ENCODE data around the gene ARID5B. TPM values are rescaled to one million over a fixed set of nuclear protein-coding genes. Genes with fewer than 3 reads are reported as not detected.

Gene ARID5B
- total RNA-seq, 4 donors from 2014 or later, result 17.7 to 54.6 (median 34.8) TPM

GRCh38 chr10:61994405-61995219 lies 93.1 kb downstream of the ARID5B start:
- peak overlapping the region; percentile 74 to 83 (median 76) for H3K27ac ChIP-seq
- intact Hi-C loops (cut with DNase I; ENCODE audit: low total_unique reads), result loop anchor here (10.0 kb wide), 1 partner anchor 90 kb away; the partner anchor contains the start of gene ARID5B
- H3K4me3 ChIP-seq, result no peak overlapping the region
- in situ Hi-C loops (cut with MboI; ENCODE audit: low pct_ligation_motif_present in 1 of 4, low pct_unique_long_range_greater_than_20kb in 1 of 4, low sequenced_read_pairs in 3 of 4), result no loop called here
- H3K9me3 ChIP-seq, result no peaks in the 10 kb centered on the region
- no peaks in the 10 kb centered on the region for H3K36me3 ChIP-seq
- WGBS, 2 donors (ENCODE audit: low coverage in 1 of 2), result 52 to 56% methylated on average over 7 of the region's 7 CpGs
- no peaks in the 10 kb centered on the region for H3K27me3 ChIP-seq
- DNase-seq, result peak; percentile 49
- H3K4me1 ChIP-seq, result peaks cover 26 to 45% (median 30%) of the 10 kb centered on the region in 4 donors
- TF ChIP-seq, protein P1, sequence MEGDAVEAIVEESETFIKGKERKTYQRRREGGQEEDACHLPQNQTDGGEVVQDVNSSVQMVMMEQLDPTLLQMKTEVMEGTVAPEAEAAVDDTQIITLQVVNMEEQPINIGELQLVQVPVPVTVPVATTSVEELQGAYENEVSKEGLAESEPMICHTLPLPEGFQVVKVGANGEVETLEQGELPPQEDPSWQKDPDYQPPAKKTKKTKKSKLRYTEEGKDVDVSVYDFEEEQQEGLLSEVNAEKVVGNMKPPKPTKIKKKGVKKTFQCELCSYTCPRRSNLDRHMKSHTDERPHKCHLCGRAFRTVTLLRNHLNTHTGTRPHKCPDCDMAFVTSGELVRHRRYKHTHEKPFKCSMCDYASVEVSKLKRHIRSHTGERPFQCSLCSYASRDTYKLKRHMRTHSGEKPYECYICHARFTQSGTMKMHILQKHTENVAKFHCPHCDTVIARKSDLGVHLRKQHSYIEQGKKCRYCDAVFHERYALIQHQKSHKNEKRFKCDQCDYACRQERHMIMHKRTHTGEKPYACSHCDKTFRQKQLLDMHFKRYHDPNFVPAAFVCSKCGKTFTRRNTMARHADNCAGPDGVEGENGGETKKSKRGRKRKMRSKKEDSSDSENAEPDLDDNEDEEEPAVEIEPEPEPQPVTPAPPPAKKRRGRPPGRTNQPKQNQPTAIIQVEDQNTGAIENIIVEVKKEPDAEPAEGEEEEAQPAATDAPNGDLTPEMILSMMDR (IDR thresholded peaks at IDR 0.05), result no peak

DNA sequence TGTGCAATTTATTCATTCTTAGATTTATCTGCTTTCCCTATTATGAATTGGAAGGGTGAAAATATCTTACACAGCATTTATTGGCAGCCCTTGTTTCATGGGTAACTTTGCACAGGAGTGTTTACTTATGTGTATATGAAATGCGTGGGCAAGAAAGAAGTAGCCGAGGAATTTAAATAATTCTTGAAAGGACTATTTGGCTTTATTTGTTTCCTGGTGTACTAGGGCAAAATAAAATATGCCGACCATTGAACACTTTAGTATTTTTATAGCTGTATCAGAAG lies 93.7 kb downstream of the ARID5B start:
- H3K4me3 ChIP-seq, result no peak overlapping the region
- no peaks in the 10 kb centered on the region for H3K27me3 ChIP-seq
- 39 to 44% methylated on average over 3 of the region's 3 CpGs for WGBS, 2 donors (ENCODE audit: low coverage in 1 of 2)
- DNase-seq, result no peak
- H3K9me3 ChIP-seq, result no peaks in the 10 kb centered on the region
- H3K36me3 ChIP-seq, result no peaks in the 10 kb centered on the region
- TF ChIP-seq POLR2A (IDR thresholded peaks at IDR 0.05) (no peak), EP300 (IDR thresholded peaks at IDR 0.05; ENCODE audit: low read depth) (no peak), POLR2AphosphoS5 (IDR thresholded peaks at IDR 0.05) (no peak)
- TF ChIP-seq, protein P1 (IDR thresholded peaks at IDR 0.05), result no peak
- peak overlapping the region; percentile 74 to 83 (median 76) for H3K27ac ChIP-seq
- H3K4me1 ChIP-seq, result peaks cover 26 to 45% (median 30%) of the 10 kb centered on the region in 4 donors
- intact Hi-C loops (cut with DNase I; ENCODE audit: low total_unique reads) (loop anchor here (10.0 kb wide), 1 partner anchor 90 kb away; the partner anchor contains the start of gene ARID5B), in situ Hi-C loops (cut with MboI; ENCODE audit: low pct_ligation_motif_present in 1 of 4, low pct_unique_long_range_greater_than_20kb in 1 of 4, low sequenced_read_pairs in 3 of 4) (no loop called here)

GRCh38 chr10:61998937-61999336 lies 97.4 kb downstream of the ARID5B start:
- DNase-seq, result no peak
- WGBS, 2 donors (ENCODE audit: low coverage in 1 of 2), result 80% methylated on average over 1 of the region's 1 CpG; no CpG with 5 or more reads in 1 of the 2 donors
- Histone ChIP-seq H3K4me3 (no peak overlapping the region), H3K27me3 (no peaks in the 10 kb centered on the region), H3K4me1 (peaks cover 6 to 37% (median 25%) of the 10 kb centered on the region in 4 donors), H3K9me3 (no peaks in the 10 kb centered on the region), H3K36me3 (no peaks in the 10 kb centered on the region), H3K27ac (no peak overlapping the region)
- intact Hi-C loops (cut with DNase I; ENCODE audit: low total_unique reads) (loop anchor here (10.0 kb wide), 1 partner anchor 94 kb away; the partner anchor contains the start of gene ARID5B), in situ Hi-C loops (cut with MboI; ENCODE audit: low pct_ligation_motif_present in 1 of 4, low pct_unique_long_range_greater_than_20kb in 1 of 4, low sequenced_read_pairs in 3 of 4) (no loop called here)
- TF ChIP-seq POLR2AphosphoS5 (IDR thresholded peaks at IDR 0.05) (no peak), EP300 (IDR thresholded peaks at IDR 0.05; ENCODE audit: low read depth) (no peak), POLR2A (IDR thresholded peaks at IDR 0.05) (no peak)
- TF ChIP-seq, protein P1 (IDR thresholded peaks at IDR 0.05), result no peak

- in situ Hi-C loops (cut with MboI; ENCODE audit: low pct_ligation_motif_present in 1 of 4, low pct_unique_long_range_greater_than_20kb in 1 of 4, low sequenced_read_pairs in 3 of 4), result no loop called here
- no peak for DNase-seq
- H3K27ac ChIP-seq, result no peak overlapping the region
- no peaks in the 10 kb centered on the region for H3K27me3 ChIP-seq
- H3K9me3 ChIP-seq, result no peaks in the 10 kb centered on the region
- H3K36me3 ChIP-seq, result no peaks in the 10 kb centered on the region
- peaks cover 3 to 37% (median 23%) of the 10 kb centered on the region in 4 donors for H3K4me1 ChIP-seq
- no peak overlapping the region for H3K4me3 ChIP-seq
- TF ChIP-seq EP300 (IDR thresholded peaks at IDR 0.05; ENCODE audit: low read depth), result no peak
- TF ChIP-seq POLR2A (IDR thresholded peaks at IDR 0.05), result no peak
- no peak for TF ChIP-seq POLR2AphosphoS5 (IDR thresholded peaks at IDR 0.05)
- TF ChIP-seq, protein P1 (IDR thresholded peaks at IDR 0.05), result no peak
- 87 to 91% methylated on average over 13 to 20 of the region's 20 CpGs for WGBS, 2 donors (ENCODE audit: low coverage in 1 of 2)
- intact Hi-C loops (cut with DNase I; ENCODE audit: low total_unique reads), result no loop called here
Measured at GRCh38 chr10:62000037-62000603, 98.6 kb downstream of the ARID5B start.

Measured in transverse colon (tissue), 4 donors.